GM03348 (cell line): ENCODE measurements around the gene CIC.

Experiments
- DNase-seq: peaks from one replicate; pipeline ENCODE4 v3.0.0; 2012; ENCODE audit warnings: low spot score

Gene CIC

DNA sequence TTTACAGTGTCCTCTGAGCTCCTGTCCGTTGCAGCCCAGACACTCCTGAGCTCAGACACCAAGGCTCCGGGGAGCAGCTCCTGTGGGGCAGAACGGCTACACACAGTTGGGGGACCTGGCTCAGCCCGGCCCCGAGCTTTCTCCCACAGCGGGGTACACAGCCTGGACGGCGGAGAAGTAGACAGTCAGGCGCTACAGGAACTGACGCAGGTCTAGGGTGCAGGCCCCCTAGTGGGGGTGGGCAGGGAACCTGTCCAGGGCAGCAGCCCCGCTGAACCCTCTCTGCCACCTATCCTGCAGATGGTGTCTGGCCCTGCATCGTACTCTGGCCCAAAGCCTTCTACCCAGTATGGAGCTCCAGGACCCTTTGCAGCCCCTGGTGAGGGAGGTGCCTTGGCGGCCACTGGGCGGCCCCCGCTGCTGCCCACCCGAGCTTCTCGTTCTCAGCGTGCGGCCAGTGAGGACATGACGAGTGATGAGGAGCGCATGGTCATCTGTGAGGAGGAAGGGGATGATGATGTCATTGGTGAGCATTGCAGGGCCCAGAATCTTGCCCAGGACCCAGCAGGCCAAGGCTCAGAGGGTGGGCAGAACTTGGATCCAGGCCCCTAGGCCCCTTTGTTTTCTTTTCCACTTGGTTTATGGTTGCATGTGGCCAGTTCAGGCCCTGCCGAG lies 20.0 kb downstream of the CIC start:
- DNase-seq: no peak

DNA sequence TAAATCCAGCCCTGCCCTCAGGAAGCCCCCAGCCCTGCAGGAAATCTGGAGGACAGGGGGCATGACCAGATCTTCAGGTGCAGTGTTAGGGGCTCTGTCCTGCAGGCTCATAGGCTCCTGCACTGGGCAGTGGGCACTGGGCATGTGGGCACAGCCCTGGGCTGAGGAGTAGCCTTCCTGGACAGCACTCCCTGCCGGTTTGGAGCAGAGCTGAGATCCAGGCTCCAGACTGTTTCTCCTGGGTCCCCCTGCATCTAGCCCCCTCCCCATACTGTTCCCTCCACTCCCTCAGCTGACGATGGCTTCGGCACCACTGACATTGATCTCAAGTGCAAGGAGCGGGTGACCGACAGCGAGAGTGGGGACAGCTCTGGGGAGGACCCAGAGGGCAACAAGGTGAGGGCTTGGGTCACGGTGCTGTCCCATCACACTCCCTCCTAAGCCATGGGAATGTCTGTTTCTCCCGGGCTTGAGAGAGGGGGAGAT lies 20.5 kb downstream of the CIC start:
- DNase-seq: no peak

DNA sequence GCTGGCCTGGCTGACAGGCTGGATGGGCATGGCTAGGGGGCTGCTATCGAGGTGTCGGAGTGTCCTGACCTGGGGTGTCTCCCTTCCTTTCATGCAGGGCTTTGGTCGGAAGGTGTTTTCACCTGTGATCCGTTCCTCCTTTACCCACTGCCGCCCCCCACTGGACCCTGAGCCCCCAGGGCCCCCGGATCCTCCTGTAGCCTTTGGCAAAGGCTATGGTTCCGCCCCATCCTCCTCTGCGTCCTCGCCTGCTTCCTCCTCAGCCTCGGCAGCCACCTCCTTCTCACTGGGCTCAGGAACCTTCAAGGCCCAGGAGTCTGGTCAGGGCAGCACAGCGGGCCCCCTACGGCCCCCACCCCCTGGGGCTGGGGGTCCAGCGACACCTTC lies 21.1 kb downstream of the CIC start:
- DNase-seq: no peak

DNA sequence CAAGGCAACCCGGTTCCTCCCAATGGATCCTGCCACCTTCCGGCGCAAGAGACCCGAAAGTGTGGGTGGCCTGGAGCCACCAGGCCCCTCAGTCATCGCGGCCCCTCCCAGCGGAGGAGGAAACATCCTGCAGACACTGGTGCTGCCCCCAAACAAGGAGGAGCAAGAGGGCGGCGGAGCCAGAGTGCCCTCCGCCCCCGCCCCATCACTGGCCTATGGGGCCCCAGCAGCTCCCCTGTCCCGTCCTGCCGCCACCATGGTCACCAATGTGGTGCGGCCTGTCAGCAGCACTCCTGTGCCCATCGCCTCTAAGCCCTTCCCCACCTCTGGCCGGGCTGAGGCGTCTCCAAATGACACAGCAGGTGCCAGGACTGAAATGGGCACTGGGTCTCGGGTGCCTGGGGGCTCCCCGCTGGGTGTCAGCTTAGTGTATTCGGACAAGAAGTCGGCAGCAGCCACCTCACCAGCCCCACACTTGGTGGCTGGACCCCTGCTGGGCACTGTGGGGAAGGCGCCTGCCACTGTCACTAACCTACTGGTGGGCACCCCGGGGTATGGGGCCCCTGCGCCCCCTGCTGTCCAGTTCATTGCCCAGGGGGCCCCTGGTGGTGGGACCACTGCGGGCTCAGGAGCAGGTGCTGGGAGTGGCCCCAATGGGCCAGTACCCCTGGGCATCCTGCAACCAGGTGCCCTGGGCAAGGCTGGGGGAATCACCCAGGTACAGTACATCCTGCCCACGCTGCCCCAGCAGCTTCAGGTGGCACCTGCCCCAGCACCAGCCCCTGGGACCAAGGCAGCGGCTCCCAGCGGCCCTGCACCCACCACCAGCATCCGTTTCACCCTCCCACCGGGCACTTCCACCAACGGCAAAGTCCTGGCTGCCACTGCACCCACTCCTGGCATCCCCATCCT lies 21.7 kb downstream of the CIC start:
- DNase-seq: peak; percentile 38

DNA sequence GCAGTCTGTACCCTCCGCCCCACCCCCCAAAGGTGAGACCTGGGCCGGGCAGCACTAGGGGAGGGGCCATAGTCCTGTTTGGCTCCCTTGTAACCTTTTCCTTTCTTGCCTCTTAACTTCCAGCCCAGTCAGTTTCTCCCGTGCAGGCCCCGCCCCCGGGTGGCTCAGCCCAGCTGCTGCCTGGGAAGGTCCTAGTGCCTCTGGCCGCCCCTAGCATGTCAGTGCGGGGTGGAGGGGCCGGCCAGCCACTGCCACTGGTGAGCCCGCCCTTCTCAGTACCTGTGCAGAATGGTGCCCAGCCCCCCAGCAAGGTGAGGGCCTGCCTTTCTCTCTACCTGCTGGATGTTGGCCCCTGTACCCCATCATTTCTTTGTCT lies 22.4 kb downstream of the CIC start:
- no peak for DNase-seq

DNA sequence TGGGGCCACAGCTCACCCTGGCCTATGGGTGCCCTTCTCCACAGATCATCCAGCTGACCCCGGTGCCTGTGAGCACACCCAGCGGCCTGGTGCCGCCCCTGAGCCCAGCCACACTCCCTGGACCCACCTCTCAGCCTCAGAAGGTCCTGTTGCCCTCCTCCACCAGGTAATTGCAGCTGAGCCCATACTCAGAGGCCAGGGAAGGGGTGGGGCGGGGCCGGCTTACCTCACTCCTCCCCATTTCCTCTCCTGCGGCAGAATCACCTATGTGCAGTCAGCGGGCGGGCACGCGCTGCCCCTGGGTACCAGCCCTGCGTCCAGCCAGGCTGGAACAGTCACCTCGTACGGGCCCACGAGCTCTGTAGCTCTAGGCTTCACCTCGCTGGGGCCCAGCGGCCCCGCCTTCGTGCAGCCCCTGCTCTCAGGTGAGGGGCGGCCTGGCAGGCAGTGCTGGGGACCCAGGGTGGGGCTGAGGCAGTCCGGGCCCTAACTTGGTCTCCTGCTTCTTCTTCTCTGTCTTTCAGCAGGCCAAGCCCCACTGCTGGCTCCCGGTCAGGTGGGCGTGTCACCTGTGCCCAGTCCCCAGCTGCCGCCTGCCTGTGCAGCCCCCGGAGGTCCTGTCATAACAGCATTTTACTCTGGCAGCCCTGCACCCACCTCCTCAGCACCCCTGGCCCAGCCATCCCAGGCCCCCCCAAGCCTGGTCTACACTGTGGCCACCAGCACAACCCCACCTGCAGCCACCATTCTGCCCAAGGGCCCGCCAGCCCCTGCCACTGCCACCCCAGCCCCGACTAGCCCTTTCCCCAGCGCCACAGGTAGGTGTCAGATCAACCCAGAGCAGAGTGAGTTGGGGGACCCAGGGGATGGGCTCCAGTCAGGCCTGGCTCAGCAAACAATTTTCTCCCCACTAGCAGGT lies 23.2 kb downstream of the CIC start:
- no peak for DNase-seq

DNA sequence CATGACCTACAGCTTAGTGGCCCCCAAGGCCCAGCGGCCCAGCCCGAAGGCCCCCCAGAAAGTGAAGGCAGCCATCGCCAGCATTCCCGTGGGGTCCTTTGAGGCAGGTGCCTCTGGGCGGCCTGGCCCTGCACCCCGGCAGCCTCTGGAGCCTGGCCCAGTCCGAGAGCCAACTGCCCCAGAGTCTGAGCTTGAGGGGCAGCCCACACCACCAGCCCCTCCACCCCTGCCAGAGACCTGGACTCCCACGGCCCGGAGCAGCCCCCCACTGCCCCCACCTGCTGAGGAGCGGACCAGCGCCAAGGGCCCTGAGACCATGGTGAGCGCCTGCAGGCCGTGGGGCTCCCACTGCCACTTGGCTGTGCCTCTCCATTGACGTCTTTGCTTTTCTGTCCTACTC lies 23.9 kb downstream of the CIC start:
- no peak for DNase-seq

DNA sequence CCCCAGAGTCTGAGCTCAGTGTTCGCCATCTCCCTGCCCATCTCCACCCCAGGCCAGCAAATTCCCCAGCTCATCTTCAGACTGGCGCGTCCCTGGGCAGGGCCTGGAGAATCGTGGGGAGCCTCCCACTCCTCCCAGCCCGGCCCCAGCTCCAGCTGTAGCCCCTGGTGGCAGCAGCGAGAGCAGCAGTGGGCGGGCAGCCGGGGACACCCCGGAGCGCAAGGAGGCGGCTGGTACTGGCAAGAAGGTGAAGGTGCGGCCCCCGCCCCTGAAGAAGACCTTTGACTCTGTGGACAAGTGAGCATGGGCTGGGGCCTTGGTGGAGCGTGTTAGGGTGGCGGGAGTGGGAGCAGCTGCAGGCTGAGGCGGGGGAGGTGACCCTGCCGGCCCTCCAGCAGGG lies 24.5 kb downstream of the CIC start:
- no peak for DNase-seq

DNA sequence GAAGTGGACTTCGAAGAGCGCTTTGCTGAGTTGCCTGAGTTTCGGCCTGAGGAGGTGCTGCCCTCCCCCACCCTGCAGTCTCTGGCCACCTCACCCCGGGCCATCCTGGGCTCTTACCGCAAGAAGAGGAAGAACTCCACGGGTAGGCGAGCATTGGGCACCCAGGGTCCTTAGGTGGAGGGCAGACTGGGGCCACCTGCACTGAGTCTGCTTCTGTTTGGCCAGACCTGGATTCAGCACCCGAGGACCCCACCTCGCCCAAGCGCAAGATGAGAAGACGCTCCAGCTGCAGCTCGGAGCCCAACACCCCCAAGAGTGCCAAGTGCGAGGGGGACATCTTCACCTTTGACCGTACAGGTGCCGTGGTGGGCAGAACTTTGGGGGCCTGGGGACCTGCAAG lies 24.9 kb downstream of the CIC start:
- no peak for DNase-seq

DNA sequence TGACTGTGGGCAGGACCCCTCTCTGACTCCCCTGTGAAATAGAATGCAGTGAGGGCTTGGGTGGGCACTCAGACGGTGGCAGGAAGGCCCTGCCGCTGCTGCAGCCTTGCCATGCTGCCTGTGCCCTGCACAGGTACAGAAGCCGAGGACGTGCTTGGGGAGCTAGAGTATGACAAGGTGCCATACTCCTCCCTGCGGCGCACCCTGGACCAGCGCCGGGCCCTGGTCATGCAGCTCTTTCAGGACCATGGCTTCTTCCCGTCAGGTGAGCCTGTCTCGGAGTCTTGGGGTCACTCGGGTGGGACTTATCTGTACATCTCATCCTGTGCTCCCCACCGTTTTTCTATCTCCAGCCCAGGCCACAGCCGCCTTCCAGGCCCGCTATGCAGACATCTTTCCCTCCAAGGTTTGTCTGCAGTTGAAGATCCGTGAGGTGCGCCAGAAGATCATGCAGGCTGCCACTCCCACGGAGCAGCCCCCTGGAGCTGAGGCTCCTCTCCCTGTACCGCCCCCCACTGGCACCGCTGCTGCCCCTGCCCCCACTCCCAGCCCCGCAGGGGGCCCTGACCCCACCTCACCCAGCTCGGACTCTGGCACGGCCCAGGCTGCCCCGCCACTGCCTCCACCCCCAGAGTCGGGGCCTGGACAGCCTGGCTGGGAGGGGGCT lies 25.6 kb downstream of the CIC start:
- DNase-seq: no peak

DNA sequence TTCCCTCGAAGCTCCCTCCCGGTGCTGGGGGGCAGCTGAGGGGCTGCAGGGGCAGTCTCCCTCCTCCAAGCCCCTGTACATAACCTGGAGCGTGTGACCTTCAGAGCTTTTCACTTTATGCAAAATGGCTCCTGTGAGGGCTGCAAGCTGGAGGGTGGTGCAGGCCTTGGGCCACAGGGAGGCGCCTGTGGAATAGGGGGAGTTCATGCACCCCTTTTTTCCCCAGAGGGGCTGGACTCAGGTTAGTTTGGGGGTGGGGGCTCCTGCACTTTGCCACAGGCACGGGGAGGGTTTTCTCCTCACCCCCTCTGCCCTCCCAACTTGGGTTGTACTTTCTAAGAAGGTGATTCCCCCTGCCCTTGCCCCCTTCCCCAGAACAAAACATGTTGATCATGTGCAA lies 26.3 kb downstream of the CIC start:
- no peak for DNase-seq

DNA sequence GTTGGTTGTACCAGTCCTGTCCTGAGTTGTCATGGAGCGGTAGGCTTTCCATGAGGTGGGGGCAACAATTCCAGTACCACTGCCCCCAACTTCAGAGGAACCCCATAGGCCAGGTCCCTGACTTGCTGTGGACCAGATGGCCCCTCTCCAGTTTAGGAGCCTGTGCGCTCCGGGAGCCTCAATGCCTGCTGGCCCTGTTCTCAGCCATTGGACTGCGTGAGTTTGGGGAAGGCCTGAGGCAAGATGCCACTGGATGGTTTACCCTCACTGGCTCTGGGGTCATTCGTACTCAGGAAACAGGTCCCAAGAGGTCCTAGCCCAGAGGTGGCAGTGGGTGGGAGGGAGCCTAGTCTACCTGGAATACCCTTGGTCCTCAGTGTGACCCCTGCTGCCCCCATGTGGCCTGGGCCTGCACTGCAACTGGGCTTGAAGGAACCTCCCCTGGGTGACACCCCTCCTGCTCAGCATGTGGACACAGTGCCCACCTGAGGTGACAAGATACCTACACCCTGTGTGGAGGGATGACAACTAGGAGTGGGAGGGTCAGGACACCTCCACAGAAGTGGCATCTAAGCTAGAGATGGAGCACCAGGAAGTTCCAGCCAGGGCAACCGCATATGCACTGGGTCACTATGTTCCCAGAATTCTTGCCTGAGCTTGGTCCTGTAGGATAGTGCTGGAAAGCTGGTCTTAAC lies 26.9 kb downstream of the CIC start:
- DNase-seq: peak; percentile 82

DNA sequence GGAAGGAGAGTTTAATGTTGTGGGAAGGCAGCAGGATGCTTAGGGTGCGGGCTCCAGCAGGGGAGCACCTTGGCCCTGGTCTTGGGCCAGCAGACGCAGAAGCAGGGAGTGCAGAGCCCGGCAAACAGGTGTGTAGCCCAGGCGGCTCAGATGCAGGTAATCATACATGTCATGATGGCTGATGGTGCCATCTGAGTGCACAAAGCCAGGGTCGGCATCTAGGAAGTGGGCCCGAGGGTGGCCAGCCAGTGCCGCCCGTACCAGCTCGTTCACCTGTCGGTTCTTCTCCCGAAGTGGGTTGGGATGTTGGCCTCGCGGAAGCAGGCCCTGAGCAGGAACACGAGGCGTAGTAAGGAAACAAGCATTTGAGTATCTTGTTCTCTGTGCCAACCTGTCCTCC lies 28.0 kb downstream of the CIC start:
- DNase-seq: no peak

DNA sequence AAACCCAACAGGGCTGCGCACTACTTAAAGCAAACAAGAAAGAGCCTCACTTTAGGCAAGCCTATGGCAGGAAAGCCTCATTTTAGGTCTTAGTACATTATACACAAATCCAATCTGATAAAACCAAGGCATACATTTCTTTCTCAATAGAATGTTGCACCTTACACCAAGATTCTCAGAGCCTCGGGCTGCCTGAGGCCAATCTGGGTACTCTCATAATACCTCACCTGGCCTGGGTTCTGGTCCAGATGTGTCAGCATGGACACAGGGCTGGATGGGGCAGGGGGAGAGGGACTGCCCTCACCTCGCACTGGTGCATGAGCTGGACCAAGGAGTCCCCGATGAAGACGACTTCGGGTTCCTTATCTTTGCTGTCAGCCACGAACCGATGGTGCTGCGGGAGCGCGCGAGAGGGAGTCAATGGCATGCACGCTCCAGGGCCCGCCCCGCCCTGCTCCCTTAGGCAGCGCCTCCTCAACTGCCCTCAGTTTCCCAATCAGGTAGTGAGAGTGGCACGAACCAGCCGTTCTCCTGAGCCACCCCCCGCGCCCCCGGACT lies 32.7 kb downstream of the CIC start, which contains the start of gene PRR19:
Gene PRR19, plus strand, starts transcription at position 487 of the 558 bp plus-strand sequence. CDS start 7,453 bp downstream, outside the sequence.
- DNase-seq: no peak

DNA sequence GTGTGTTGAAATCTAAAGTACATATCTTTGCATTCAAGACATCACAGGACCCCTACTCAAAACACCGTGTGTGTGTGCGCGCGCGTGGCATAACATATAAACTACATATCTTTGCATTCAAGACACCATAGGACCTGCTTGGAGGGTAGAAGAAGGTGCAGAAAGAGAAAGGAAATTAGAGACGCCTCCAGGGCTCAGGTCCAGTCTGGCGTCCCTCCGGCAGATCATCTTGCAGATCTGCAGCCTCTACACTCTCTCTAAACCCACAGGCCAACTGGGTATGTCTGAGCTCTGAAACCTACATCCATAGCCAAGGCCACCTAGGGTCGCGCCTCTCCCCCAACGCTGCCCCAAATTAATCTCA lies 34.0 kb downstream of the CIC start:
- no peak for DNase-seq

DNA sequence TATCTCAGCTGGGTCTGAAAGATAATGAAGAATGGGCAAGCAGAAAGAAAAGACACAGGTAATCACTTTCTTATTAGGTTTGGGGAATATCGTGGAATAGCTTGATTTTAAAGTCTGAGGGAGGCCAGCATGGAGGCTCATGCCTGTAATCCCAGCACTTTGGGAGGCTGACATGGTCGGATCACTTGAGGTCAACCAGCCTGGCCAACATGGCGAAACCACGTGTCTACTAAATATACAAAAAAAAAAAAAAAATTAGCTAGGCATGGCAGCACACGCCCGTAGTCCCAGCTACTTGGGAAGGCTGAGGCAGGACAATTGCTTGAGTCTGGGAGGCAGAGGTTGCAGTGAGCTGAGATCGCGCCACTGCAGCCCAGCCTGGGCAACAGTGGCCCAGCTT lies 34.8 kb downstream of the CIC start:
- no peak for DNase-seq

DNA sequence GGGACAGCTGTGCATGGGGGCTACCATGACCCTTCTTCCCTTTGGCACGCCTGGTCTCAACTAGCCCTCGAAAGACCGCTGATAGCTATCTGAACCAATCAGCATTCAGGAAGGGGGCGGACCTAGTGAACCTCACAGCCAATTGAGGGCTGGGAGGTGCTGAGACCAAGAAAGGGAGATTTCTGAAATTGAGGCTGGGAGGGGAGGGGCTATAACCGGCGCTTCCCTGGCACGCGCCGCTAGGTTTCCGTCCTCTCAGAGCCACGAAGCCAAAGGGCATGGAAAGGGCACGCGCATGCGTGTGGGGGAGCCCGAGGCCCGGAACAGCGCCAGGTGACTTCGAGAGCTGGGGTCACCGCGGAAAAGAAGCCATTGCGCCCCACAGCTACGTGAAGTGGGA lies 37.6 kb downstream of the CIC start:
- DNase-seq: no peak

DNA sequence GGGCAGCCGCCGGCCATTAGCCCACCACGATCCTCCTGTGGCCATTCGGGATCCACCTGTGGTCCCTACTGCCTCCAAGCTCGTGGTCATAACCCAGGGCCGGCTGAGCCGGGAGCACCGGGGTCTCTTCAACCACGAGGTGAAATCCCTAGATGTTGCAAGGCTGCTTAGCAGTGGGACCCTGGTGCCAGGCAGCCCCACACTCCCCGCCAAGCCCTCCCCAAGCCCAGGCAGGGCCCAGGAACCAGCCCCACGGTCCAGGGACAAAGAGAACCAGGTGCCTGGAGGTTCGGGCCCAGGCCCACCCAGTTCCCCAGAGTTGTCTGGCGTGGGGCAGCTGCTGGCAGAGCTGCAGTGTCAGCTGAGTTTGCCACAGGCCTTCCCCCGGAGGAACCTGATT lies 40.6 kb downstream of the CIC start:
- no peak for DNase-seq

DNA sequence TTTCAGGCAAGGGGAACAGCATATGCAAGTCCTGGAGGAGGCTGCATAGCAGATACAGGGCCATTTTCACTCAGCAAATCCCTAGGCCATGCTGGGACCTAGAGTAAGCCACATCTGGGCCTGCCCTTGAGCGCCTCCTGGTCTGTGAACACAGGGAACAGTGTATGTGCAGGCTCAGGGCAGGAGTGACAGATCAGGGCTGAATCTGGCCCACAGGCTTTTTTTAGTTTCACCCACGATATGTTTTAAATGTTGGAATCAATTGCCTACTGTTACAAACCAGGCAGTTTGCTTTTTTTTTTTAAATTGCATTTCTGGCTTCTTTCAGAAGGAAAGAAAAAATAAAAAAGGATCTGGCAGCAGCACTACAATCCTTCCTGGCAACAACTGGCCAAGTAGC lies 42.6 kb downstream of the CIC start:
- DNase-seq: no peak

DNA sequence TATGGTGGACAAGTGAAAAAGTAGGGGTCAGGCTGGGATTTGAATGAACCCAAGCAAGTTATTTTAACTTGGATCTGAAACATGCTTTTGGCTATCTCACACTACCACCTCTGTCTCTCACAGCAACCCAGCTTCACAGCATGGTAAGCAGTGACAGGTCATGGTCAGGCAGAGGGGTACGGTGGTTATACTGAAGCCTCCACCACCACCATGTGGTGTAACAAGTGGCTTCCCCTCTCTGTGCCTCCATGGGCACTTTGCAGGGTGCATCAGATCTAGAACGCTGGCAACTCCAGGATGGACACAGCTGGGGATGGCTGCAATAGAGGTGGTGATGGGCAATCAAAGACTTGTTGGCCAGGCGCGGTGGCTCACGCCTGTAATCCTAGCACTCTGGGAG lies 43.3 kb downstream of the CIC start:
- DNase-seq: no peak
